GM21737 (cell line): ENCODE measurements around the gene ZNF587.
"Not testable (repeated sequence)": the region's sequence is repeated elsewhere in the genome, so short reads cannot be mapped to it uniquely, and the experiment has no call there.

ENCODE experiments used
- ATAC-seq: cut with Tn5 transposase; IDR thresholded peaks from one replicate; pipeline ENCODE4 v1.9.1; 2021; ENCODE audit warnings: mild to moderate bottlenecking, moderate library complexity; ENCODE audit not compliant: unreplicated experiment

Gene ZNF587

GRCh38 chr19:57849666-57850473 is at the start of gene ZNF587:
TSS of gene ZNF587 (plus strand) at chr19:57849859. CDS start at chr19:57850039, 180 bp downstream.
- peak; percentile 94 for ATAC-seq

GRCh38 chr19:57800696-57801095 is 49.0 kb upstream of the ZNF587 start:
- ATAC-seq = no peak

- ATAC-seq = no peak
These were observed 47.4 kb upstream of the ZNF587 start for GRCh38 chr19:57802269-57802668.

- ATAC-seq = no peak
These were observed 46.4 kb upstream of the ZNF587 start for GRCh38 chr19:57803265-57803593.

- ATAC-seq = no peak
These were observed 45.9 kb upstream of the ZNF587 start for GRCh38 chr19:57803594-57804325.

GRCh38 chr19:57807541-57807940 is 42.1 kb upstream of the ZNF587 start:
- ATAC-seq = no peak

GRCh38 chr19:57810410-57811295 is 39.0 kb upstream of the ZNF587 start:
- ATAC-seq = not testable (repeated sequence)

- ATAC-seq = no peak
These were observed 37.4 kb upstream of the ZNF587 start for GRCh38 chr19:57812226-57812625.

- ATAC-seq = not testable (repeated sequence)
These were observed 36.5 kb upstream of the ZNF587 start for GRCh38 chr19:57812975-57813820.

GRCh38 chr19:57813919-57814504 is 35.6 kb upstream of the ZNF587 start:
- no peak for ATAC-seq

- ATAC-seq = peak; percentile 74
These were observed 35.0 kb upstream of the ZNF587 start, which contains the start of gene ZNF552 for GRCh38 chr19:57814505-57815246. TSS of gene ZNF552 (minus strand) at chr19:57814913. CDS start at chr19:57814743, 170 bp downstream.

GRCh38 chr19:57815247-57816075 is 34.2 kb upstream of the ZNF587 start:
- ATAC-seq = no peak

- ATAC-seq = no peak
These were observed 33.0 kb upstream of the ZNF587 start for GRCh38 chr19:57816652-57817051.

- no peak for ATAC-seq
These were observed 31.7 kb upstream of the ZNF587 start for GRCh38 chr19:57817976-57818375.

GRCh38 chr19:57818378-57818777 is 31.3 kb upstream of the ZNF587 start:
- ATAC-seq = no peak

GRCh38 chr19:57819475-57820148 is 30.0 kb upstream of the ZNF587 start:
- peak; percentile 77 for ATAC-seq

- no peak for ATAC-seq
These were observed 29.1 kb upstream of the ZNF587 start for GRCh38 chr19:57820599-57820998.

GRCh38 chr19:57821095-57821494 is 28.6 kb upstream of the ZNF587 start:
- ATAC-seq = not testable (repeated sequence)
